B cell (primary cell): ENCODE data around the gene HSPBP1. TPM values are rescaled to one million over a fixed set of nuclear protein-coding genes. Genes with fewer than 3 reads are reported as not detected.
"Not testable (repeated sequence)": the region's sequence is repeated elsewhere in the genome, so short reads cannot be mapped to it uniquely, and the experiment has no call there.

Experiments
- ATAC-seq: fragments of 200-7000 bp; cut with Tn5 transposase; one replicate; pipeline ENCODE4 v1.10.0; 2021; ENCODE audit warnings: low read depth, mild to moderate bottlenecking, moderate number of reproducible peaks, moderate library complexity
- CTCF ChIA-PET: fragments of 350-600 bp; sonication (Branson Sonifier 250); formaldehyde crosslinking; loops from one replicate; lab custom pipeline; 2021; ENCODE audit warnings: antibody characterized with exemption, inconsistent platforms; lab: Charles Lee
- POLR2A ChIA-PET: fragments of 350-600 bp; sonication (Branson Sonifier 250); formaldehyde crosslinking; loops from one replicate; lab custom pipeline; 2021; ENCODE audit warnings: antibody characterized with exemption; lab: Charles Lee
- DNase-seq: peaks from one replicate; pipeline ENCODE4 v3.0.0; 2013
- H2AFZ ChIP-seq: 2 replicates; pipeline ENCODE4 v1.6.1; 2012; ENCODE audit warnings: mild to moderate bottlenecking, low read depth, low read length; ENCODE audit not compliant: insufficient read depth, poor library complexity, severe bottlenecking
- H3K27ac ChIP-seq, 2 donors: 1 replicate in 1 of 2; 2 replicates in 1 of 2; pipeline ENCODE4 v1.5.1; 2012 to 2013; ENCODE audit warnings: low read length in 2 of 2, mild to moderate bottlenecking in 2 of 2, moderate library complexity in 1 of 2
- H3K27me3 ChIP-seq, 4 experiments: fragments of 200-600 bp in 1 of 4; sonication (generic) in 1 of 4; replicated peaks in 1 of 4; 1 replicate in 2 of 4; 2 replicates in 2 of 4; pipeline versions ENCODE4 v1.6.1 to v1.7.0; 2013 to 2016; ENCODE audit warnings: low read length in 3 of 4, mild to moderate bottlenecking in 2 of 4, mixed read lengths in 1 of 4, moderate library complexity in 1 of 4; ENCODE audit not compliant: insufficient read depth in 4 of 4, control insufficient read depth in 3 of 4; ENCODE audit errors: control extremely low read depth in 1 of 4
- H3K36me3 ChIP-seq, 2 experiments: replicated peaks in 1 of 2; 1 replicate in 1 of 2; 2 replicates in 1 of 2; pipeline versions ENCODE4 v1.6.1 to v1.7.1; 2013; ENCODE audit warnings: low read length in 1 of 2; ENCODE audit not compliant: insufficient read depth in 2 of 2, control insufficient read depth in 1 of 2; ENCODE audit errors: control extremely low read depth in 1 of 2, extremely low read depth in 1 of 2
- H3K4me1 ChIP-seq, 2 donors: fragments of 200-600 bp in 1 of 2; sonication (generic) in 1 of 2; 1 replicate in 1 of 2; 2 replicates in 1 of 2; pipeline versions ENCODE4 v1.5.1 to v1.6.1; 2013 to 2017; ENCODE audit warnings: low read length in 2 of 2; ENCODE audit not compliant: control insufficient read depth in 2 of 2, insufficient read depth in 2 of 2
- H3K4me2 ChIP-seq: replicated peaks from 2 replicates; pipeline ENCODE3; 2012; ENCODE audit warnings: mild to moderate bottlenecking, low read depth, low read length; ENCODE audit not compliant: poor library complexity, severe bottlenecking
- H3K4me3 ChIP-seq, 5 experiments: fragments of 200-600 bp in 1 of 5; sonication (generic) in 1 of 5; 1 replicate in 3 of 5; 2 replicates in 2 of 5; pipeline versions ENCODE4 v1.5.1 to v1.7.0; 2011 to 2016; ENCODE audit warnings: low read length in 4 of 5, mild to moderate bottlenecking in 4 of 5, low read depth in 2 of 5, control low read depth in 1 of 5, moderate library complexity in 1 of 5; ENCODE audit not compliant: insufficient read depth in 1 of 5; ENCODE audit errors: control extremely low read depth in 1 of 5, extremely low read depth in 1 of 5
- H3K79me2 ChIP-seq: fragments of 200-600 bp; sonication (generic); one replicate; pipeline ENCODE4 v1.6.0; 2016; ENCODE audit warnings: low read length; ENCODE audit not compliant: control insufficient read depth, insufficient read depth
- H3K9ac ChIP-seq: fragments of 200-600 bp; sonication (generic); 2 replicates; pipeline ENCODE4 v1.6.1; 2017; ENCODE audit warnings: mild to moderate bottlenecking, low read length, moderate library complexity
- H3K9me3 ChIP-seq, 3 donors: one replicate each; pipeline versions ENCODE4 v1.6.1 to v1.7.1; 2013; ENCODE audit warnings: low read length in 2 of 3; ENCODE audit not compliant: control insufficient read depth in 2 of 3, insufficient read depth in 1 of 3; ENCODE audit errors: control extremely low read depth in 1 of 3
- H4K20me1 ChIP-seq: 2 replicates; pipeline ENCODE4 v1.6.0; 2012; ENCODE audit warnings: mild to moderate bottlenecking, low read length; ENCODE audit not compliant: insufficient read depth, control insufficient read depth, poor library complexity, severe bottlenecking
- H3K27ac Mint-ChIP-seq: one replicate; pipeline ENCODE4 v1.8.0; 2021; ENCODE audit warnings: mixed read lengths
- H3K27me3 Mint-ChIP-seq: one replicate; pipeline ENCODE4 v1.8.0; 2021; ENCODE audit warnings: mixed read lengths
- H3K4me1 Mint-ChIP-seq: one replicate; pipeline ENCODE4 v1.8.0; 2021; ENCODE audit warnings: mixed read lengths
- H3K4me3 Mint-ChIP-seq: one replicate; pipeline ENCODE4 v1.8.0; 2021; ENCODE audit warnings: mixed read lengths
- H3K9me3 Mint-ChIP-seq: one replicate; pipeline ENCODE4 v1.8.0; 2022; ENCODE audit warnings: mixed read lengths; ENCODE audit not compliant: insufficient read depth
- EZH2 ChIP-seq: IDR thresholded peaks from 2 replicates; pipeline ENCODE4 v1.6.1; 2012; ENCODE audit warnings: borderline replicate concordance, low read depth, mild to moderate bottlenecking, moderate library complexity, low read length; ENCODE audit not compliant: insufficient read depth, poor library complexity, severe bottlenecking
- WGBS: methylation state at CpG from one replicate; pipeline ENCODE4 v1.1.5; 2013; ENCODE audit warnings: missing lambda C conversion rate; ENCODE audit not compliant: insufficient coverage; 5-methylcytosine and 5-hydroxymethylcytosine counted together
- intact Hi-C: fragments of 100-400 bp; cut with micrococcal nuclease; formaldehyde crosslinking; loops from one replicate; pipeline ENCODE4 v1.10.0; 2022
- polyA plus RNA-seq: library from polyadenylated mRNA; depleted of rRNA; stranded (reverse); fragments of >200 nt; gene quantifications from 2 replicates; pipeline ENCODE4 v1.2.3, GENCODE V29; 2012
- total RNA-seq, 2 donors: library from RNA; stranded (reverse); fragments of 120-200 nt in 1 of 2; gene quantifications; 1 replicate in 1 of 2; 2 replicates in 1 of 2; pipeline versions ENCODE4 v1.2.3 to v1.2.4, GENCODE V29; 2013 to 2022
- TF ChIP-seq, protein P1 (sequence below): fragments of 200-600 bp; IDR thresholded peaks from one replicate; pipeline ENCODE4 v1.8.0; 2022; ENCODE audit warnings: antibody characterized with exemption, mild to moderate bottlenecking

The HSPBP1 gene
- total and polyA plus RNA-seq, 2 donors (not counting 1 experiment from before 2014, with no cell fraction given), result 15.6 to 19.0 TPM

- DNase-seq (no peak), ATAC-seq (no peak)
- Histone ChIP-seq H3K4me1 (no peaks in the 10 kb centered on the region), H4K20me1 (peaks cover 47% of the 10 kb centered on the region), H3K79me2 (no peaks in the 10 kb centered on the region), H3K9me3 (peaks cover 0 to 4% (median 4%) of the 10 kb centered on the region in 3 donors), H3K4me2 (no peak overlapping the region), H3K36me3 (peaks cover 3 to 44% of the 10 kb centered on the region in 2 experiments), H3K27ac (no peak overlapping the region), H3K27me3 (no peaks in the 10 kb centered on the region), H3K4me3 (no peak overlapping the region), H2AFZ (no peak overlapping the region), H3K9ac (no peak overlapping the region)
- Mint-ChIP-seq H3K9me3 (peaks cover under 1% of the 10 kb centered on the region), H3K4me3 (no peak overlapping the region), H3K27ac (no peak overlapping the region), H3K4me1 (peaks cover 3% of the 10 kb centered on the region), H3K27me3 (no peaks in the 10 kb centered on the region)
- CTCF ChIA-PET, result no interaction called here
- TF ChIP-seq EZH2, result no peak
- TF ChIP-seq, protein P1, sequence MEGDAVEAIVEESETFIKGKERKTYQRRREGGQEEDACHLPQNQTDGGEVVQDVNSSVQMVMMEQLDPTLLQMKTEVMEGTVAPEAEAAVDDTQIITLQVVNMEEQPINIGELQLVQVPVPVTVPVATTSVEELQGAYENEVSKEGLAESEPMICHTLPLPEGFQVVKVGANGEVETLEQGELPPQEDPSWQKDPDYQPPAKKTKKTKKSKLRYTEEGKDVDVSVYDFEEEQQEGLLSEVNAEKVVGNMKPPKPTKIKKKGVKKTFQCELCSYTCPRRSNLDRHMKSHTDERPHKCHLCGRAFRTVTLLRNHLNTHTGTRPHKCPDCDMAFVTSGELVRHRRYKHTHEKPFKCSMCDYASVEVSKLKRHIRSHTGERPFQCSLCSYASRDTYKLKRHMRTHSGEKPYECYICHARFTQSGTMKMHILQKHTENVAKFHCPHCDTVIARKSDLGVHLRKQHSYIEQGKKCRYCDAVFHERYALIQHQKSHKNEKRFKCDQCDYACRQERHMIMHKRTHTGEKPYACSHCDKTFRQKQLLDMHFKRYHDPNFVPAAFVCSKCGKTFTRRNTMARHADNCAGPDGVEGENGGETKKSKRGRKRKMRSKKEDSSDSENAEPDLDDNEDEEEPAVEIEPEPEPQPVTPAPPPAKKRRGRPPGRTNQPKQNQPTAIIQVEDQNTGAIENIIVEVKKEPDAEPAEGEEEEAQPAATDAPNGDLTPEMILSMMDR, result no peak
- WGBS, result 100% methylated on average over 3 of the region's 7 CpGs
- POLR2A ChIA-PET, result no interaction called here
- intact Hi-C loops, result no loop called here
Measured at GRCh38 chr19:55225415-55225958, 54.4 kb downstream of the HSPBP1 start.

GRCh38 chr19:55224679-55225414, 55.1 kb downstream of the HSPBP1 start:
- H3K27ac ChIP-seq, H3K27me3 ChIP-seq, intact Hi-C loops, H3K27me3 Mint-ChIP-seq, H3K4me1 Mint-ChIP-seq, H3K4me1 ChIP-seq, H3K4me2 ChIP-seq, H2AFZ ChIP-seq, H3K9ac ChIP-seq, H3K4me3 Mint-ChIP-seq, H3K4me3 ChIP-seq, ATAC-seq, POLR2A ChIA-PET, H3K79me2 ChIP-seq, H3K9me3 Mint-ChIP-seq, H3K27ac Mint-ChIP-seq, DNase-seq: not testable (repeated sequence)
- CTCF ChIA-PET, result interaction anchor here (0.9 kb wide), 1 partner anchor 54 kb away, joined by 3 read pairs; no protein-coding TSS in a partner anchor
- 97% methylated on average over 9 of the region's 11 CpGs for WGBS
- H4K20me1 ChIP-seq, result peaks cover 47% of the 10 kb centered on the region
- peaks cover 3 to 38% of the 10 kb centered on the region in 2 experiments for H3K36me3 ChIP-seq
- peaks cover 0 to 10% (median 8%) of the 10 kb centered on the region in 3 donors for H3K9me3 ChIP-seq
